Measurements from ENCODE around the gene TTC7B.

GRCh38 chr14:90519262-90519920 is 296.8 kb downstream of the TTC7B start:
- TF ChIP-seq CTCF (conservative IDR thresholded peaks at IDR 0.05; ENCODE audit: low read depth in 2 of 2), result no peak
- no peak for TF ChIP-seq REST (IDR thresholded peaks at IDR 0.05; ENCODE audit: unreplicated experiment)
- TF ChIP-seq POLR2AphosphoS5 (IDR thresholded peaks at IDR 0.05; ENCODE audit: low read depth), result no peak

Measured in GM23338 (cell line).